ENCODE measurements around the gene AXIN1. TPM values are rescaled to one million over a fixed set of nuclear protein-coding genes. Genes with fewer than 3 reads are reported as not detected.
"Not testable (repeated sequence)": the region's sequence is repeated elsewhere in the genome, so short reads cannot be mapped to it uniquely, and the experiment has no call there.

Gene AXIN1
- total RNA-seq, 1 donor from 2014 or later: 27.0 TPM

DNA sequence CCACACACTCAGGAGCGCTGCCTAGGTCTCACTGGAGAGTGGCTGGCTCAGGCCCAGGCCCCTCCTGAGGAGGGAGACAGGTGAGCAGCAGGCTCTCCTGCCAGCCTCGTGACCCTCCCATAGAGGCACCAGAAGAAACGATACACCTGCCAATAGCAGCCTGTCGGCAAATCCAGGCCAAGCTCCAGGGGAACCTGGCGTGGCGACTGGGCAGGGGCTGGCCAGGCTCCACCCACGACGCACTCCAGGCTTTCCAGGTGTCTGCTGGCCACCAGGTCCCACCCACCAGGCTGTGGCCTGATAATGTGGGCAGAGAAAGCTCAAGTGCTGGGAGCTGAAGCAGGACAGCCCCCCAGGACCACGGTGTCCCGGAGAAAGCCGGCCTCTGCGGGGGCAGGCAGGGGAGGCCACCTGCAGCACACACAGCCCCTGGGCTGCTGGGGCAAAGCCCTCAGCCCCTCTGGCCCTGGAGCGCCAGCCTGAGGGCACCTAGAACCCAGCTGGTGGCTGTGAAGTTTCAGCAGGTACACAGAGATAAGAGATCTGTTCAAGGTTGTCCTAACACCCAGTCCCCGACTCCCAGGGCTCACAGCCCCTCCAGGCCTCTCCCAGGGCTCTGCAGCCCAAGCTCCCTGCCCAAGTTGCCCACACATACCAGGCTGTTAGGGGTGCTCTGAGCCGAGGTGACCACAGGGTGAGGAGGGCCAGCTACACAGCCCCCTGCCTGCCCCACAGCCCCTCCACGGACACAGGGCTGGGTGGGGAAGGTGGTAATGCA lies 26.8 kb upstream of the AXIN1 start:
- DNase-seq (ENCODE audit: low read depth) (no peak), FAIRE-seq (no peak)
- no peaks in the 10 kb centered on the region for H3K9me3 Mint-ChIP-seq (ENCODE audit: unreplicated experiment)
- no peaks in the 10 kb centered on the region for H3K36me3 ChIP-seq (ENCODE audit: insufficient read depth, low read length)
- H3K4me1 Mint-ChIP-seq (ENCODE audit: low read depth, unreplicated experiment): peaks cover 15% of the 10 kb centered on the region
- peaks cover 12% of the 10 kb centered on the region for H3K4me1 ChIP-seq (ENCODE audit: insufficient read depth, low read length)
- H3K9me3 ChIP-seq (ENCODE audit: insufficient read depth, low read depth, low read length): no peaks in the 10 kb centered on the region
- H3K79me2 ChIP-seq (ENCODE audit: insufficient read depth, low read length): peaks cover 25% of the 10 kb centered on the region
- no peak overlapping the region for H3K4me2 ChIP-seq (ENCODE audit: low read length)
- no peaks in the 10 kb centered on the region for H3K27me3 Mint-ChIP-seq (ENCODE audit: low read depth, unreplicated experiment)
- no peaks in the 10 kb centered on the region for H3K27me3 ChIP-seq (ENCODE audit: insufficient read depth, low read length)
- no peaks in the 10 kb centered on the region for H3K36me3 Mint-ChIP-seq (ENCODE audit: low read depth, unreplicated experiment)
- no peak overlapping the region for H3K4me3 ChIP-seq (ENCODE audit: insufficient read depth, low read depth, low read length)
- H3K9ac ChIP-seq (ENCODE audit: low read length): no peak overlapping the region
- peak overlapping the region; percentile 84 for H3K4me3 Mint-ChIP-seq (ENCODE audit: unreplicated experiment)
- TF ChIP-seq EZH2 (IDR thresholded peaks at IDR 0.05; ENCODE audit: insufficient read depth, low read length): no peak
- TF ChIP-seq, protein P1, sequence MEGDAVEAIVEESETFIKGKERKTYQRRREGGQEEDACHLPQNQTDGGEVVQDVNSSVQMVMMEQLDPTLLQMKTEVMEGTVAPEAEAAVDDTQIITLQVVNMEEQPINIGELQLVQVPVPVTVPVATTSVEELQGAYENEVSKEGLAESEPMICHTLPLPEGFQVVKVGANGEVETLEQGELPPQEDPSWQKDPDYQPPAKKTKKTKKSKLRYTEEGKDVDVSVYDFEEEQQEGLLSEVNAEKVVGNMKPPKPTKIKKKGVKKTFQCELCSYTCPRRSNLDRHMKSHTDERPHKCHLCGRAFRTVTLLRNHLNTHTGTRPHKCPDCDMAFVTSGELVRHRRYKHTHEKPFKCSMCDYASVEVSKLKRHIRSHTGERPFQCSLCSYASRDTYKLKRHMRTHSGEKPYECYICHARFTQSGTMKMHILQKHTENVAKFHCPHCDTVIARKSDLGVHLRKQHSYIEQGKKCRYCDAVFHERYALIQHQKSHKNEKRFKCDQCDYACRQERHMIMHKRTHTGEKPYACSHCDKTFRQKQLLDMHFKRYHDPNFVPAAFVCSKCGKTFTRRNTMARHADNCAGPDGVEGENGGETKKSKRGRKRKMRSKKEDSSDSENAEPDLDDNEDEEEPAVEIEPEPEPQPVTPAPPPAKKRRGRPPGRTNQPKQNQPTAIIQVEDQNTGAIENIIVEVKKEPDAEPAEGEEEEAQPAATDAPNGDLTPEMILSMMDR (IDR thresholded peaks at IDR 0.05; ENCODE audit: insufficient read depth, low read depth, low read length): no peak
- H3K27ac Mint-ChIP-seq (ENCODE audit: unreplicated experiment): no peak overlapping the region
- peaks cover 30% of the 10 kb centered on the region for H4K20me1 ChIP-seq (ENCODE audit: insufficient read depth, low read length)
- H3K27ac ChIP-seq (ENCODE audit: low read depth, low read length): no peak overlapping the region
- H2AFZ ChIP-seq (ENCODE audit: low read depth, low read length): no peak overlapping the region

DNA sequence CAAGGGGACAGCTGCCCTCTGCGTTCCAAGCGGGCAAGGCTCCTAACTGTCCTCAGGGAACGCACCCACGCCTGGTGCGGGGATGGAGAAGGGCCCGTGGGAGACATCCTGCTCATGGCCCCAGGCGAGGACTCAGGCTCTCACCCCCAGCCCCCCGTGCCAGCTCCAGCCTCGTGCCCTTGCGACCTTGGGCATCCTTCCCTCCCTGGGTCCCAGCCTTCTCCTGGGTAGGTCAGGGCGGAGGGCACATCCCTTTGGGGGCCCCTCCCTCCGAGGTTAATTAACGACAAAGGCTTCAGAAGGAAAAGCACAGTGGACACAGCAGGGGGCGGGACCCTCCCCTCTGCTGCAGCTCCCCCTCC lies 26.3 kb upstream of the AXIN1 start:
- Histone ChIP-seq H3K4me1 (ENCODE audit: insufficient read depth, low read length) (peaks cover 12% of the 10 kb centered on the region), H3K4me3 (ENCODE audit: insufficient read depth, low read depth, low read length) (no peak overlapping the region), H3K9me3 (ENCODE audit: insufficient read depth, low read depth, low read length) (no peaks in the 10 kb centered on the region), H3K9ac (ENCODE audit: low read length) (no peak overlapping the region), H3K27ac (ENCODE audit: low read depth, low read length) (no peak overlapping the region), H3K4me2 (ENCODE audit: low read length) (no peak overlapping the region), H3K27me3 (ENCODE audit: insufficient read depth, low read length) (no peaks in the 10 kb centered on the region), H2AFZ (ENCODE audit: low read depth, low read length) (no peak overlapping the region), H3K36me3 (ENCODE audit: insufficient read depth, low read length) (no peaks in the 10 kb centered on the region), H3K79me2 (ENCODE audit: insufficient read depth, low read length) (peaks cover 25% of the 10 kb centered on the region), H4K20me1 (ENCODE audit: insufficient read depth, low read length) (peaks cover 30% of the 10 kb centered on the region)
- no peaks in the 10 kb centered on the region for H3K36me3 Mint-ChIP-seq (ENCODE audit: low read depth, unreplicated experiment)
- H3K9me3 Mint-ChIP-seq (ENCODE audit: unreplicated experiment): no peaks in the 10 kb centered on the region
- peaks cover 11% of the 10 kb centered on the region for H3K4me1 Mint-ChIP-seq (ENCODE audit: low read depth, unreplicated experiment)
- FAIRE-seq: no peak
- TF ChIP-seq EZH2 (IDR thresholded peaks at IDR 0.05; ENCODE audit: insufficient read depth, low read length): no peak
- TF ChIP-seq, protein P1 (IDR thresholded peaks at IDR 0.05; ENCODE audit: insufficient read depth, low read depth, low read length): no peak
- no peaks in the 10 kb centered on the region for H3K27me3 Mint-ChIP-seq (ENCODE audit: low read depth, unreplicated experiment)
- H3K4me3 Mint-ChIP-seq (ENCODE audit: unreplicated experiment): no peak overlapping the region
- no peak overlapping the region for H3K27ac Mint-ChIP-seq (ENCODE audit: unreplicated experiment)
- DNase-seq (ENCODE audit: low read depth): no peak

- H3K4me1 ChIP-seq (ENCODE audit: insufficient read depth, low read length); H3K27ac ChIP-seq (ENCODE audit: low read depth, low read length); DNase-seq (ENCODE audit: low read depth); H2AFZ ChIP-seq (ENCODE audit: low read depth, low read length); H3K27me3 ChIP-seq (ENCODE audit: insufficient read depth, low read length); H3K9me3 ChIP-seq (ENCODE audit: insufficient read depth, low read depth, low read length); H3K36me3 ChIP-seq (ENCODE audit: insufficient read depth, low read length); H3K27ac Mint-ChIP-seq (ENCODE audit: unreplicated experiment); H3K4me2 ChIP-seq (ENCODE audit: low read length); H3K4me3 Mint-ChIP-seq (ENCODE audit: unreplicated experiment); H3K9ac ChIP-seq (ENCODE audit: low read length); H3K9me3 Mint-ChIP-seq (ENCODE audit: unreplicated experiment); H3K4me3 ChIP-seq (ENCODE audit: insufficient read depth, low read depth, low read length); H3K36me3 Mint-ChIP-seq (ENCODE audit: low read depth, unreplicated experiment); FAIRE-seq; H3K27me3 Mint-ChIP-seq (ENCODE audit: low read depth, unreplicated experiment); H3K4me1 Mint-ChIP-seq (ENCODE audit: low read depth, unreplicated experiment): not testable (repeated sequence)
- Histone ChIP-seq H3K79me2 (ENCODE audit: insufficient read depth, low read length) (peaks cover 25% of the 10 kb centered on the region), H4K20me1 (ENCODE audit: insufficient read depth, low read length) (peaks cover 30% of the 10 kb centered on the region)
Observed at GRCh38 chr16:378113-378820, 25.7 kb upstream of the AXIN1 start.
